AG04450 (cell line): ENCODE data around the gene MSN. TPM values are rescaled to one million over a fixed set of nuclear protein-coding genes. Genes with fewer than 3 reads are reported as not detected.

Experiments used
- CTCF ChIA-PET: fragments of 300-600, 350-600 bp; formaldehyde crosslinking; extraction: SDS; loops from one replicate; lab custom pipeline; 2022; ENCODE audit warnings: antibody characterized with exemption, inconsistent platforms; lab: Charles Lee
- POLR2A ChIA-PET: fragments of 350-600 bp; formaldehyde crosslinking; extraction: SDS; loops from one replicate; lab custom pipeline; 2021; ENCODE audit warnings: antibody characterized with exemption, inconsistent platforms; lab: Yijun Ruan, JAX
- DNase-seq: peaks from one replicate; pipeline ENCODE4 v3.0.0-alpha.2; 2011; ENCODE audit warnings: low read depth, low spot score
- H3K27ac ChIP-seq: one replicate; pipeline ENCODE4 v1.5.1; 2012; ENCODE audit warnings: low read depth, low read length, control low read depth
- H3K27me3 ChIP-seq: one replicate; pipeline ENCODE4 v1.6.0; 2012; ENCODE audit warnings: low read length; ENCODE audit not compliant: control insufficient read depth, insufficient read depth
- H3K4me3 ChIP-seq: 2 replicates; pipeline ENCODE4 v1.5.1; 2011; ENCODE audit warnings: mild to moderate bottlenecking, low read depth, low read length, control low read depth
- H3K9me3 ChIP-seq: 2 replicates; pipeline ENCODE4 v1.5.1; 2012; ENCODE audit warnings: low read length; ENCODE audit not compliant: control insufficient read depth, insufficient read depth
- polyA plus RNA-seq: library from polyadenylated mRNA; depleted of rRNA; stranded (reverse); fragments of >200 nt; gene quantifications from 2 replicates; pipeline ENCODE4 v1.2.3, GENCODE V29; 2011
- TF ChIP-seq, protein P1 (sequence below): IDR thresholded peaks from 2 replicates; pipeline ENCODE4 v1.5.1; 2011; ENCODE audit warnings: low read depth, low read length, control low read depth, inconsistent platforms

MSN gene
- polyA plus RNA-seq, 1 experiment: 493 TPM

DNA sequence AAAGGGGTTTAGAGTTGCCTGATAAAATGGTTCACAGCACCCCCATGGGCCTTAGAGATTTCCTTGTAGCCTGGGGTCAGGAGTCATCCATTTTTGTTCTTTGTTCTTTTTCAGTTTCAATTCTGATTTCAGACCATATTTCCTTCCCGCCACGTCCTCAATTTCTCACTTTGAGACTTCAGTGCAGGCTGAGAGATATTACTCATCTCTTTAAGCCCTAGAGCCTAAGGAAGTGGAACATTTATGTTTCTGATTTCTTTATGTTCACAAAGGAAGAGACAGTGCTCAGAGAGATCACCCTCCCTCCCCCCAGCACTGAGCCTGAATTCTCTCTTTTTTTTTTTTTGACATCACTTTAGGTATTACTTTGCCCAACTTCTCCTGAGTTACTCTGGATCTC is 56.3 kb downstream of the MSN start:
- no peaks in the 10 kb centered on the region for H3K27me3 ChIP-seq
- peak overlapping the region; percentile 39 for H3K27ac ChIP-seq
- CTCF ChIA-PET: interaction anchor here (0.6 kb wide), 1 partner anchor 98 kb away, joined by 5 read pairs; no protein-coding TSS in a partner anchor
- no peak for DNase-seq
- POLR2A ChIA-PET: no interaction called here
- H3K9me3 ChIP-seq: no peaks in the 10 kb centered on the region
- H3K4me3 ChIP-seq: no peak overlapping the region
- TF ChIP-seq, protein P1, sequence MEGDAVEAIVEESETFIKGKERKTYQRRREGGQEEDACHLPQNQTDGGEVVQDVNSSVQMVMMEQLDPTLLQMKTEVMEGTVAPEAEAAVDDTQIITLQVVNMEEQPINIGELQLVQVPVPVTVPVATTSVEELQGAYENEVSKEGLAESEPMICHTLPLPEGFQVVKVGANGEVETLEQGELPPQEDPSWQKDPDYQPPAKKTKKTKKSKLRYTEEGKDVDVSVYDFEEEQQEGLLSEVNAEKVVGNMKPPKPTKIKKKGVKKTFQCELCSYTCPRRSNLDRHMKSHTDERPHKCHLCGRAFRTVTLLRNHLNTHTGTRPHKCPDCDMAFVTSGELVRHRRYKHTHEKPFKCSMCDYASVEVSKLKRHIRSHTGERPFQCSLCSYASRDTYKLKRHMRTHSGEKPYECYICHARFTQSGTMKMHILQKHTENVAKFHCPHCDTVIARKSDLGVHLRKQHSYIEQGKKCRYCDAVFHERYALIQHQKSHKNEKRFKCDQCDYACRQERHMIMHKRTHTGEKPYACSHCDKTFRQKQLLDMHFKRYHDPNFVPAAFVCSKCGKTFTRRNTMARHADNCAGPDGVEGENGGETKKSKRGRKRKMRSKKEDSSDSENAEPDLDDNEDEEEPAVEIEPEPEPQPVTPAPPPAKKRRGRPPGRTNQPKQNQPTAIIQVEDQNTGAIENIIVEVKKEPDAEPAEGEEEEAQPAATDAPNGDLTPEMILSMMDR: no peak

DNA sequence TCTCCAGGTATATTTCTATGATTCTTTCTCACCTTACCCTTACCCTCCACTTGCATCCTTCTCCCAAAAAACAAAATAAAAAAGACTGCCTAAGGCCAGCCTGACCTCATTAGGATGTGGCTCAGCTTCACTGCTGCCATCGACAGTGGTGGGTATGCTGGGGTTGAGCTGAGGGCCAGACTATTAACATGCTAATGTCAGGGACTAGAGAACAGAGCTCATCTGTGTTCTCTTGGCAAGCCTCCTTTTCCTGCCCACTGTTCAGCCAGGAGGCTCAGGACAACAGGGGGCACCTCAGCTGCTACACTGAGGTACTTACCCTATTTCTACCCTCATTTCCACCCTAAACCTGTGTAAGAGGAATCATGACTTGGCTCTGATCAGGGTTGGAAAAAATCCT is 59.3 kb downstream of the MSN start:
- Histone ChIP-seq H3K4me3 (no peak overlapping the region), H3K27me3 (no peaks in the 10 kb centered on the region), H3K9me3 (no peaks in the 10 kb centered on the region), H3K27ac (no peak overlapping the region)
- TF ChIP-seq, protein P1: no peak
- ChIA-PET CTCF (interaction anchor here (0.9 kb wide), 1 partner anchor 9 kb away, joined by 5 read pairs; no protein-coding TSS in a partner anchor), POLR2A (interaction anchor here (0.5 kb wide), 1 partner anchor 10 kb away, joined by 3 read pairs; no protein-coding TSS in a partner anchor)
- DNase-seq: no peak

DNA sequence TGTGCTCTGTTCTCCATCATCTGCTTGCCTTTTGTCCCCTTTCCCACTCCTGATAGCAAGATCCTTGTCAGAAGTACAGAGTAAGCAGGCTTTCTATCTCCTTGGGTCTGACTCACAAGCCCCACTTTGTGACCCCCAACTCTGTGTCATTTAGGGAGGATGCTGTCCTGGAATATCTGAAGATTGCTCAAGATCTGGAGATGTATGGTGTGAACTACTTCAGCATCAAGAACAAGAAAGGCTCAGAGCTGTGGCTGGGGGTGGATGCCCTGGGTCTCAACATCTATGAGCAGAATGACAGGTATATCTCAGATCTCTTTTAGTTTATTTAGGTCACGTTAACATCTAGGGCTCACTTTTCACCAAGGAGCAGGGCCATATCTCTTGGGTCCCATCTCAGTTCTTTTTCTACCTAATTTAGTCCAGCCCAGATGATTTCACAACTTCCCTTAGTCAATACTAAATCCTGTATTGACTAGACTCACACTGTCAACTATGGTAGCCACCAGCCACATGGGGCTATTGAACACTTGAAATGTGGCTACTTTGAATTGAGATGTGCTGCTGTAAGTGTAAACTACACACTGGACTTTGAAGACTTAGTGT is 64.3 kb downstream of the MSN start:
- POLR2A ChIA-PET: no interaction called here

DNA sequence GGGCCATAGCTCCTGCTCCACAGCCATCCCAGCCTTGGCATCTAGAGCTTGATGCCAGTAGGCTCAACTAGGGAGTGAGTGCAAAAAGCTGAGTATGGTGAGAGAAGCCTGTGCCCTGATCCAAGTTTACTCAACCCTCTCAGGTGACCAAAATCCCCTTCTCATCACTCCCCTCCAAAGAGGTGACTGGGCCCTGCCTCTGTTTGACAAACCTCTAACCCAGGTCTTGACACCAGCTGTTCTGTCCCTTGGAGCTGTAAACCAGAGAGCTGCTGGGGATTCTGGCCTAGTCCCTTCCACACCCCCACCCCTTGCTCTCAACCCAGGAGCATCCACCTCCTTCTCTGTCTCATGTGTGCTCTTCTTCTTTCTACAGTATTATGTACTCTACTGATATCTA is 73.5 kb downstream of the MSN start:
- Histone ChIP-seq H3K9me3 (no peaks in the 10 kb centered on the region), H3K27ac (no peak overlapping the region), H3K27me3 (no peaks in the 10 kb centered on the region), H3K4me3 (no peak overlapping the region)
- CTCF ChIA-PET: interaction anchor here (1.1 kb wide), 1 partner anchor 159 kb away, joined by 5 read pairs; no protein-coding TSS in a partner anchor
- TF ChIP-seq, protein P1: no peak
- POLR2A ChIA-PET: no interaction called here
- no peak for DNase-seq

More for the DNA sequence above, 64.3 kb downstream of the MSN start:
- H3K27ac ChIP-seq: no peak overlapping the region
- CTCF ChIA-PET: no interaction called here
- DNase-seq: no peak
- no peak overlapping the region for H3K4me3 ChIP-seq
- H3K9me3 ChIP-seq: no peaks in the 10 kb centered on the region
- no peaks in the 10 kb centered on the region for H3K27me3 ChIP-seq
- TF ChIP-seq, protein P1: no peak

DNA sequence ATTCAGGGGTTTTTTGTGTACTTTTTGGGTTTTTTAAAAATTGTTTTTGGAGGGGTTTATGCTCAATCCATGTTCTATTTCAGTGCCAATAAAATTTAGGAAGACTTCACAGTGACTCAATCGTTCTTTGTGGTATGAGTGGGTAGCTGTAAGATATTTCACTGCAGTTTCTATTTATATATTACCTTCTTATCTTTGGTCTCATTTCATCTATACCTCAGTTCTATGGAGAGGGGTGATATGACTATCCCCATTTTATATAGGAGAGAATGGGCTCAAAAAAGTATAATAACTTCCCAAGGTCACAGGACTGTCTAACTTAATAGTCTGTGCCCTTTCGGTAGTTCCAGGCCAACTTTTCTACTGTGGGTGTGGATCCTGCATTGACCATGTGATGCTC is 74.4 kb downstream of the MSN start:
- no peak overlapping the region for H3K27ac ChIP-seq
- H3K27me3 ChIP-seq: no peaks in the 10 kb centered on the region
- ChIA-PET CTCF (interaction anchor here (1.1 kb wide), 1 partner anchor 160 kb away, joined by 5 read pairs; no protein-coding TSS in a partner anchor), POLR2A (no interaction called here)
- DNase-seq: no peak
- no peaks in the 10 kb centered on the region for H3K9me3 ChIP-seq
- TF ChIP-seq, protein P1: no peak
- H3K4me3 ChIP-seq: no peak overlapping the region
